ENCODE data around the gene RALA.

DNA sequence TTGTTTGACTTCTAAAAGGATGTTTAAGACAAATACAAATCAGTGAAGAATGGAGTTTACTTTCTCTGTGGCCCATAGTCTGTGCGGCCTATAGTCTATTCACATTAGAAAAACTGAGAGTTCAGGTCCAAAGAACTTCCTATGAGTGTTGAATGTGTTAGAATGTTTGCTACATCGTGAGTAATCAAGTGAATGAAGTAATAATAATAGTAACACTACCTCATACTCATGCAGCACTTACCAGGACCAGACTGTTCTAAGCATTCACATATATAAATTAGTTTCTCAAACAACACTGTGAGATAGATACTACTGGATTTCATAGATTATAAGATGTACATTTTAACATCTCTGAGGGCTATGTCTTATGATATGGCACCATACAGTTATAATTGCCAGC, 70.4 kb downstream of the RALA start:
- TF ChIP-seq POLR2A (IDR thresholded peaks at IDR 0.05; ENCODE audit: extremely low read depth, insufficient read length) (no peak), MYC (IDR thresholded peaks at IDR 0.05; ENCODE audit: low read depth, low read length) (no peak)
- TF ChIP-seq, protein P1, sequence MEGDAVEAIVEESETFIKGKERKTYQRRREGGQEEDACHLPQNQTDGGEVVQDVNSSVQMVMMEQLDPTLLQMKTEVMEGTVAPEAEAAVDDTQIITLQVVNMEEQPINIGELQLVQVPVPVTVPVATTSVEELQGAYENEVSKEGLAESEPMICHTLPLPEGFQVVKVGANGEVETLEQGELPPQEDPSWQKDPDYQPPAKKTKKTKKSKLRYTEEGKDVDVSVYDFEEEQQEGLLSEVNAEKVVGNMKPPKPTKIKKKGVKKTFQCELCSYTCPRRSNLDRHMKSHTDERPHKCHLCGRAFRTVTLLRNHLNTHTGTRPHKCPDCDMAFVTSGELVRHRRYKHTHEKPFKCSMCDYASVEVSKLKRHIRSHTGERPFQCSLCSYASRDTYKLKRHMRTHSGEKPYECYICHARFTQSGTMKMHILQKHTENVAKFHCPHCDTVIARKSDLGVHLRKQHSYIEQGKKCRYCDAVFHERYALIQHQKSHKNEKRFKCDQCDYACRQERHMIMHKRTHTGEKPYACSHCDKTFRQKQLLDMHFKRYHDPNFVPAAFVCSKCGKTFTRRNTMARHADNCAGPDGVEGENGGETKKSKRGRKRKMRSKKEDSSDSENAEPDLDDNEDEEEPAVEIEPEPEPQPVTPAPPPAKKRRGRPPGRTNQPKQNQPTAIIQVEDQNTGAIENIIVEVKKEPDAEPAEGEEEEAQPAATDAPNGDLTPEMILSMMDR (IDR thresholded peaks at IDR 0.05; ENCODE audit: low read depth, low read length) = no peak
- TF ChIP-seq, protein P2, sequence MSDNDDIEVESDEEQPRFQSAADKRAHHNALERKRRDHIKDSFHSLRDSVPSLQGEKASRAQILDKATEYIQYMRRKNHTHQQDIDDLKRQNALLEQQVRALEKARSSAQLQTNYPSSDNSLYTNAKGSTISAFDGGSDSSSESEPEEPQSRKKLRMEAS (IDR thresholded peaks at IDR 0.05; ENCODE audit: low read depth, low read length) = no peak

Data from NB4 (cell line).